Tibial nerve (tissue), 4 donors: ENCODE measurements around the gene SLC27A4.

Source experiments
- CTCF ChIP-seq, 5 experiments: fragments of 200-600 bp in 3 of 5; fragments of 450-650 bp in 2 of 5; sonication (generic) in 3 of 5; IDR thresholded peaks; one replicate each; pipeline ENCODE4 v1.5.1; 2016 to 2019; ENCODE audit warnings: antibody characterized with exemption in 5 of 5, mild to moderate bottlenecking in 3 of 5, moderate library complexity in 2 of 5
- EP300 ChIP-seq, 2 donors: sonication (generic); formaldehyde crosslinking; IDR thresholded peaks; one replicate each; pipeline ENCODE4 v1.6.1; 2017; ENCODE audit warnings: antibody characterized with exemption in 2 of 2, mild to moderate bottlenecking in 1 of 2

- peak; percentile 77 to 95 (median 88) for TF ChIP-seq CTCF (IDR thresholded peaks at IDR 0.05)
- TF ChIP-seq EP300 (IDR thresholded peaks at IDR 0.05), result peak in 1 of 2 donors; percentile 58
These were observed 21.8 kb downstream of the SLC27A4 start for GRCh38 chr9:128361986-128362646.
